ENCODE results near the gene LRRC71. TPM values are rescaled to one million over a fixed set of nuclear protein-coding genes. Genes with fewer than 3 reads are reported as not detected.

The LRRC71 gene
- total RNA-seq, 2 donors from 2014 or later = not detected

DNA sequence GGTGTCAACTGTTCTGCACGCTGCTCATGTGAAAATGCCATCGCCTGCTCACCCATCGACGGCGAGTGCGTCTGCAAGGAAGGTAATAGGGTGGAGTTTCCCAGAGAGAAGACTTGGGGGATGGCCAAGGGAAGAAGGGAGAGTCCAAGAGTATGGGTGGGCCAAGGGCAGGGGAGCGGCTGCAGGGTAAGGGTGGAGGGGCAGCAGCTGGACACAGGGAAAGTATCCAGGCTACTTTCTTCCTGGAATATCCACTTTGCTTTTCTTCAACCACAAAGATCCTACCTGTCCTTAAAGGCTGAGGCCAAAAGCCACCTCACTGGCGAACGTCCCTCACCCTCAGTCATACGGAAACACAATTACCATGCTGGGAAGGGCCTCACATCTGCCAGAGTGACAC lies 11.5 kb upstream of the LRRC71 start:
- Histone ChIP-seq H3K4me3 (no peak overlapping the region), H3K4me1 (peaks cover 19% of the 10 kb centered on the region), H3K27ac (no peak overlapping the region), H3K36me3 (replicated peaks in 1 of 2; ENCODE audit: insufficient read depth in 1 of 2, low read depth in 2 of 2) (no peaks in the 10 kb centered on the region), H3K27me3 (no peaks in the 10 kb centered on the region), H3K9me3 (no peaks in the 10 kb centered on the region)
- DNase-seq (no peak), ATAC-seq (no peak)
- TF ChIP-seq, protein P1, sequence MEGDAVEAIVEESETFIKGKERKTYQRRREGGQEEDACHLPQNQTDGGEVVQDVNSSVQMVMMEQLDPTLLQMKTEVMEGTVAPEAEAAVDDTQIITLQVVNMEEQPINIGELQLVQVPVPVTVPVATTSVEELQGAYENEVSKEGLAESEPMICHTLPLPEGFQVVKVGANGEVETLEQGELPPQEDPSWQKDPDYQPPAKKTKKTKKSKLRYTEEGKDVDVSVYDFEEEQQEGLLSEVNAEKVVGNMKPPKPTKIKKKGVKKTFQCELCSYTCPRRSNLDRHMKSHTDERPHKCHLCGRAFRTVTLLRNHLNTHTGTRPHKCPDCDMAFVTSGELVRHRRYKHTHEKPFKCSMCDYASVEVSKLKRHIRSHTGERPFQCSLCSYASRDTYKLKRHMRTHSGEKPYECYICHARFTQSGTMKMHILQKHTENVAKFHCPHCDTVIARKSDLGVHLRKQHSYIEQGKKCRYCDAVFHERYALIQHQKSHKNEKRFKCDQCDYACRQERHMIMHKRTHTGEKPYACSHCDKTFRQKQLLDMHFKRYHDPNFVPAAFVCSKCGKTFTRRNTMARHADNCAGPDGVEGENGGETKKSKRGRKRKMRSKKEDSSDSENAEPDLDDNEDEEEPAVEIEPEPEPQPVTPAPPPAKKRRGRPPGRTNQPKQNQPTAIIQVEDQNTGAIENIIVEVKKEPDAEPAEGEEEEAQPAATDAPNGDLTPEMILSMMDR (IDR thresholded peaks at IDR 0.05) = no peak
- no peak for TF ChIP-seq POLR2A (IDR thresholded peaks at IDR 0.05)
- WGBS, 2 donors = 58 to 74% methylated on average over 10 of the region's 10 CpGs
- intact Hi-C loops (cut with DNase I) = no loop called here

DNA sequence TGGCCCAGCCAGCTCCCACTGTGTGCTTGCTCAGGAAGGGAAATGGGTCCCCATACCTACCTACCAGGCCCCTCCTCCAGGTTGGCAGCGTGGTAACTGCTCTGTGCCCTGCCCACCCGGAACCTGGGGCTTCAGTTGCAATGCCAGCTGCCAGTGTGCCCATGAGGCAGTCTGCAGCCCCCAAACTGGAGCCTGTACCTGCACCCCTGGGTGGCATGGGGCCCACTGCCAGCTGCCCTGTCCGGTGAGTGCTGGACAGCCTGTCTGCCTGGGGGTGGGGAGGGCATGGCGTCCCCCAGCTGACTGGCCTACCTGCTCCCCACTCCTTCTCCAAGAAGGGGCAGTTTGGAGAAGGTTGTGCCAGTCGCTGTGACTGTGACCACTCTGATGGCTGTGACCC lies 10.8 kb upstream of the LRRC71 start:
- no peaks in the 10 kb centered on the region for H3K36me3 ChIP-seq (replicated peaks in 1 of 2; ENCODE audit: insufficient read depth in 1 of 2, low read depth in 2 of 2)
- no peak for TF ChIP-seq POLR2A (IDR thresholded peaks at IDR 0.05)
- TF ChIP-seq, protein P1 (IDR thresholded peaks at IDR 0.05) = no peak
- peaks cover 19% of the 10 kb centered on the region for H3K4me1 ChIP-seq
- intact Hi-C loops (cut with DNase I) = no loop called here
- no peak for DNase-seq
- no peaks in the 10 kb centered on the region for H3K9me3 ChIP-seq
- H3K4me3 ChIP-seq = no peak overlapping the region
- H3K27me3 ChIP-seq = no peaks in the 10 kb centered on the region
- H3K27ac ChIP-seq = no peak overlapping the region
- ATAC-seq = no peak
- 75% methylated on average over 2 to 5 of the region's 5 CpGs for WGBS, 2 donors

DNA sequence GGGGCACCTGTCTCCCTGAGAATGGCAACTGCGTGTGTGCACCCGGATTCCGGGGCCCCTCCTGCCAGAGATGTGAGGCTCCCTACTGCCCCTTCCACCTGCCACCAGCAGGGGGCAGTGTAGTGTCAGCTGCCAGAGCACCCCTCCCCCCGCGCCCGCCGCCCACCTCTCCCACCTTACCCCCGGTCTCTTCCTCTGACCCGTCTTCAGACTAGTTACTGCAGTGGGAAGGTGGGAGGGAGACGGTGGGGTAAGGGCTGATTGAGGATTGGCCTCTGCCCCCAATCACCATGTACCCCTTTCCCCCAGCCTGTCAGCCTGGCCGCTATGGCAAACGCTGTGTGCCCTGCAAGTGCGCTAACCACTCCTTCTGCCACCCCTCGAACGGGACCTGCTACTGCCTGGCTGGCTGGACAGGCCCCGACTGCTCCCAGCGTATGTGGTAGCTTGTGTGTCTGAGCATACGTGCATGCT lies 10.1 kb upstream of the LRRC71 start:
- Histone ChIP-seq H3K36me3 (replicated peaks in 1 of 2; ENCODE audit: insufficient read depth in 1 of 2, low read depth in 2 of 2) (no peaks in the 10 kb centered on the region), H3K4me1 (peaks cover 19% of the 10 kb centered on the region), H3K9me3 (no peaks in the 10 kb centered on the region), H3K27me3 (no peaks in the 10 kb centered on the region), H3K4me3 (no peak overlapping the region), H3K27ac (no peak overlapping the region)
- DNase-seq (peak in 3 of 4 donors; percentile 40 to 64 (median 52)), ATAC-seq (no peak)
- TF ChIP-seq, protein P1 (IDR thresholded peaks at IDR 0.05) = peak; percentile 45 to 77 (median 57)
- no peak for TF ChIP-seq POLR2A (IDR thresholded peaks at IDR 0.05)
- 34 to 51% methylated on average over 11 to 18 of the region's 18 CpGs for WGBS, 2 donors
- intact Hi-C loops (cut with DNase I) = no loop called here

DNA sequence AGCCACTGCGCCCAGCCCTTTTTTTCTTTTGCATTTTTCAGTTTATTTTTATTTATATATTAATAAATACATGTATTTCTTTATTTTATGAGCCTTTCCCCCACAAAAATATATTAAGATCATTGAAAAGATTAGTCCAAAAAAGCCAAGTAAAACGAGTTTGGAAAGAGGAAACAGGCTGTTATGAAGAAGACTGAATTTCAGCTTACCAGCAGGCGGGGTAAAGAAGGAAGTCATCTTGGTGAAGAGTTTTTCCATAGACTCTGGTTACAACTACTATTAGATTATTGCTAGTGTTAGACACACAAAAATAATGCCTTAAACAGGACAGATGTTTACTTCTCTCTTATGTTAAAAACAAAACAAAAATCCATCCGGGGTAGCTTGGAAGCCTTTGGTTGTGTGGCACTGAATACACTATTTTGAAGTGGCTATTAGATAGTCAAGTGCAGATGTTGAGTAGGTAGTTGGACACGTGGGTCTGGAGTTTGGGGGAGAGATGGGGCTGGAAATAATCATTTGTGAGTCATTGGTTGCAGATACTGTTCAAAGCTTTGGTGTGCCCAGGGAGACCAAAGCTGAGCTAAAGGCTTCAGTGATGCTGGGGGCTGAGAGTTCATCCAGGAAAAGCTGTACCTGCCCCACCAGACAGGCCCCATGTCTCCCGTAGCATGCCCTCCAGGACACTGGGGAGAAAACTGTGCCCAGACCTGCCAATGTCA lies 8.7 kb upstream of the LRRC71 start:
- Histone ChIP-seq H3K36me3 (replicated peaks in 1 of 2; ENCODE audit: insufficient read depth in 1 of 2, low read depth in 2 of 2) (no peaks in the 10 kb centered on the region), H3K27ac (no peak overlapping the region), H3K4me1 (peaks cover 19% of the 10 kb centered on the region), H3K9me3 (no peaks in the 10 kb centered on the region), H3K27me3 (no peaks in the 10 kb centered on the region), H3K4me3 (no peak overlapping the region)
- intact Hi-C loops (cut with DNase I) = no loop called here
- ATAC-seq = no peak
- DNase-seq = no peak
- 68% methylated on average over 6 of the region's 6 CpGs for WGBS, 2 donors
- TF ChIP-seq, protein P1 (IDR thresholded peaks at IDR 0.05) = no peak
- TF ChIP-seq POLR2A (IDR thresholded peaks at IDR 0.05) = no peak

DNA sequence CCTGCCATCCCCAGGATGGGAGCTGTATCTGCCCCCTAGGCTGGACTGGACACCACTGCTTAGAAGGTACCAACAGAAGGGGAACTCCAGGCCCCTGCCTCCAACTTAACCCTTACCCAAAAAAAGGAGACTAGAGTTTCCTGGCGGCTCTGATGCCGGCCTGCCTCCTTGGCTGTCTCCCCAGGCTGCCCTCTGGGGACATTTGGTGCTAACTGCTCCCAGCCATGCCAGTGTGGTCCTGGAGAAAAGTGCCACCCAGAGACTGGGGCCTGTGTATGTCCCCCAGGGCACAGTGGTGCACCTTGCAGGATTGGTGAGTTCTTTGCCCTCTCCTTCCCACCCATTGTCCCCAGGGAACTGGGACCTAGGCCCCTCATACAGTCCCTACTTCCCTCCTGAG lies 8.1 kb upstream of the LRRC71 start:
- Histone ChIP-seq H3K4me1 (peaks cover 13% of the 10 kb centered on the region), H3K4me3 (no peak overlapping the region), H3K9me3 (no peaks in the 10 kb centered on the region), H3K27ac (no peak overlapping the region), H3K27me3 (no peaks in the 10 kb centered on the region), H3K36me3 (replicated peaks in 1 of 2; ENCODE audit: insufficient read depth in 1 of 2, low read depth in 2 of 2) (no peaks in the 10 kb centered on the region)
- TF ChIP-seq POLR2A (IDR thresholded peaks at IDR 0.05) = no peak
- TF ChIP-seq, protein P1 (IDR thresholded peaks at IDR 0.05) = no peak
- ATAC-seq (no peak), DNase-seq (no peak)
- 95% methylated on average over 2 of the region's 2 CpGs; no CpG with 5 or more reads in 1 of the 2 donors for WGBS, 2 donors
- intact Hi-C loops (cut with DNase I) = no loop called here

Data from body of pancreas (tissue), 4 donors.